Measurements from ENCODE around the gene DARS1. TPM values are rescaled to one million over a fixed set of nuclear protein-coding genes. Genes with fewer than 3 reads are reported as not detected.

The DARS1 gene
- total and polyA plus RNA-seq, 2 experiments from 2014 or later = 67.0 to 69.5 TPM

GRCh38 chr2:135985826-135986393 lies 484 bp upstream of the DARS1 start:
- H3K9me2 ChIP-seq (replicated peaks; ENCODE audit: insufficient read depth) = no peaks in the 10 kb centered on the region
- peak overlapping the region; percentile 97 for H3K27ac ChIP-seq
- peak overlapping the region; percentile 82 for H3K4me3 ChIP-seq
- no peaks in the 10 kb centered on the region for H4K20me1 ChIP-seq (ENCODE audit: insufficient read depth, poor library complexity, severe bottlenecking)
- no peaks in the 10 kb centered on the region for H3K36me3 ChIP-seq (replicated peaks; ENCODE audit: insufficient read depth, low read depth)
- 39% methylated on average over 18 of the region's 19 CpGs for WGBS (ENCODE audit: low lambda C conversion rate, missing lambda C conversion rate)
- no peaks in the 10 kb centered on the region for H3K27me3 ChIP-seq
- peaks cover 10% of the 10 kb centered on the region for H3K4me1 ChIP-seq (ENCODE audit: insufficient read depth)
- no peaks in the 10 kb centered on the region for H3K9me3 ChIP-seq (ENCODE audit: low read depth)
- peaks cover 37% of the 10 kb centered on the region for H3K79me2 ChIP-seq
- no peak for DNase-seq (ENCODE audit: low spot score)
- H3K4me2 ChIP-seq = peak overlapping the region; percentile 84
- H2AFZ ChIP-seq = peak overlapping the region; percentile 89
- TF ChIP-seq CTCF (IDR thresholded peaks at IDR 0.05; ENCODE audit: poor library complexity) (no peak), EZH2phosphoT487 (IDR thresholded peaks at IDR 0.05; ENCODE audit: low read depth, severe bottlenecking, unreplicated experiment) (no peak), EZH2 (IDR thresholded peaks at IDR 0.05; ENCODE audit: borderline replicate concordance) (no peak)

GRCh38 chr2:135984199-135985017 lies 1.0 kb downstream of the DARS1 start:
- H3K79me2 ChIP-seq = peaks cover 45% of the 10 kb centered on the region
- TF ChIP-seq EZH2phosphoT487 (IDR thresholded peaks at IDR 0.05; ENCODE audit: low read depth, severe bottlenecking, unreplicated experiment) = no peak
- no peak for TF ChIP-seq EZH2 (IDR thresholded peaks at IDR 0.05; ENCODE audit: borderline replicate concordance)
- no peak for TF ChIP-seq CTCF (IDR thresholded peaks at IDR 0.05; ENCODE audit: poor library complexity)
- H4K20me1 ChIP-seq (ENCODE audit: insufficient read depth, poor library complexity, severe bottlenecking) = no peaks in the 10 kb centered on the region
- no peaks in the 10 kb centered on the region for H3K27me3 ChIP-seq
- peak overlapping the region; percentile 97 for H3K27ac ChIP-seq
- H3K9me3 ChIP-seq (ENCODE audit: low read depth) = no peaks in the 10 kb centered on the region
- H2AFZ ChIP-seq = peak overlapping the region; percentile 78
- H3K36me3 ChIP-seq (replicated peaks; ENCODE audit: insufficient read depth, low read depth) = no peaks in the 10 kb centered on the region
- peak overlapping the region; percentile 84 for H3K4me2 ChIP-seq
- peak overlapping the region; percentile 82 for H3K4me3 ChIP-seq
- WGBS (ENCODE audit: low lambda C conversion rate, missing lambda C conversion rate) = 13% methylated on average over 6 of the region's 6 CpGs
- no peaks in the 10 kb centered on the region for H3K9me2 ChIP-seq (replicated peaks; ENCODE audit: insufficient read depth)
- H3K4me1 ChIP-seq (ENCODE audit: insufficient read depth) = peaks cover 10% of the 10 kb centered on the region
- DNase-seq (ENCODE audit: low spot score) = no peak

GRCh38 chr2:135980434-135981079 lies 4.9 kb downstream of the DARS1 start:
- H3K4me3 ChIP-seq = no peak overlapping the region
- no peaks in the 10 kb centered on the region for H3K9me3 ChIP-seq (ENCODE audit: low read depth)
- H4K20me1 ChIP-seq (ENCODE audit: insufficient read depth, poor library complexity, severe bottlenecking) = no peaks in the 10 kb centered on the region
- WGBS (ENCODE audit: low lambda C conversion rate, missing lambda C conversion rate) = 71% methylated on average over 5 of the region's 5 CpGs
- H3K9me2 ChIP-seq (replicated peaks; ENCODE audit: insufficient read depth) = no peaks in the 10 kb centered on the region
- H2AFZ ChIP-seq = no peak overlapping the region
- no peak for DNase-seq (ENCODE audit: low spot score)
- no peak overlapping the region for H3K4me2 ChIP-seq
- no peaks in the 10 kb centered on the region for H3K27me3 ChIP-seq
- H3K79me2 ChIP-seq = peaks cover 55% of the 10 kb centered on the region
- H3K36me3 ChIP-seq (replicated peaks; ENCODE audit: insufficient read depth, low read depth) = no peaks in the 10 kb centered on the region
- H3K4me1 ChIP-seq (ENCODE audit: insufficient read depth) = peaks cover 10% of the 10 kb centered on the region
- H3K27ac ChIP-seq = no peak overlapping the region
- TF ChIP-seq EZH2 (IDR thresholded peaks at IDR 0.05; ENCODE audit: borderline replicate concordance) (no peak), CTCF (IDR thresholded peaks at IDR 0.05; ENCODE audit: poor library complexity) (no peak), EZH2phosphoT487 (IDR thresholded peaks at IDR 0.05; ENCODE audit: low read depth, severe bottlenecking, unreplicated experiment) (no peak)
